Raji (cell line): Measurements from ENCODE around the gene FGF1.

Source experiments
- POLR2A ChIP-seq: IDR thresholded peaks from 2 replicates; pipeline ENCODE4 v1.6.1; 2011; ENCODE audit warnings: low read depth, low read length, control low read depth; ENCODE audit not compliant: insufficient read depth

Gene FGF1

DNA sequence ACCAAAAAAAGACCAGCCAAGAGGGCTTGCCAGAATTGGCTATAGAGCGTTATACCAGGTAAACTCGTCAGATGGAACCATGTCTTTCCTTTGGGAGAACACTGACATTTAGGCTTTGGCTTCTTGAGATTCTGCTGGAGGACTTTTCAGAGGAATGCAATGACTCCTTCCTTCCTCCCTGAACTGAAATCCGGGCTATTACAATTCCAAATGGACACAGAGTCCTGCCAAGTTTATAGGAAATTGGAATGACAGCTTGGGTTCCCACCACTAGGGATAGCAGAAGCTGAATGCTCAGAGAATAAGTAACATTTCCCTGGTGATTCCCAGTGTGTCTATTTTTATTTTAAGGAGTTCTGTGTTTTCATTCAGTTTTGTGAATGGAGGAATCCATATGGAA lies 143.0 kb downstream of the FGF1 start:
- no peak for TF ChIP-seq POLR2A
